Measurements from ENCODE around the gene ASXL3.

Gene ASXL3

GRCh38 chr18:33593261-33593660, 15.2 kb downstream of the ASXL3 start:
- Histone ChIP-seq H3K27ac (ENCODE audit: low read length) (no peak overlapping the region), H3K79me2 (ENCODE audit: insufficient read depth, low read length) (no peaks in the 10 kb centered on the region), H3K27me3 (ENCODE audit: insufficient read depth, low read length, poor library complexity) (no peaks in the 10 kb centered on the region), H3K4me2 (ENCODE audit: insufficient read depth, low read length) (no peak overlapping the region), H3K36me3 (ENCODE audit: insufficient read depth, low read length) (no peaks in the 10 kb centered on the region), H4K20me1 (ENCODE audit: insufficient read depth, low read length) (no peaks in the 10 kb centered on the region), H3K9me3 (ENCODE audit: insufficient read depth, low read length, severe bottlenecking) (no peaks in the 10 kb centered on the region), H3K9ac (ENCODE audit: low read depth, low read length) (no peak overlapping the region), H3K4me1 (ENCODE audit: insufficient read depth, low read length) (no peaks in the 10 kb centered on the region), H3K4me3 (ENCODE audit: low read depth in 1 of 2, low read length in 2 of 2) (no peak overlapping the region), H2AFZ (ENCODE audit: low read depth, low read length) (no peak overlapping the region)
- TF ChIP-seq CTCF (IDR thresholded peaks at IDR 0.05; ENCODE audit: borderline replicate concordance, extremely low read depth, low read length, poor library complexity, severe bottlenecking), result no peak
- no peak for TF ChIP-seq EZH2 (IDR thresholded peaks at IDR 0.05; ENCODE audit: borderline replicate concordance, low read depth, low read length, severe bottlenecking)
- no peak for DNase-seq
- ATAC-seq (ENCODE audit: insufficient read depth, low read depth), result no peak

DNA sequence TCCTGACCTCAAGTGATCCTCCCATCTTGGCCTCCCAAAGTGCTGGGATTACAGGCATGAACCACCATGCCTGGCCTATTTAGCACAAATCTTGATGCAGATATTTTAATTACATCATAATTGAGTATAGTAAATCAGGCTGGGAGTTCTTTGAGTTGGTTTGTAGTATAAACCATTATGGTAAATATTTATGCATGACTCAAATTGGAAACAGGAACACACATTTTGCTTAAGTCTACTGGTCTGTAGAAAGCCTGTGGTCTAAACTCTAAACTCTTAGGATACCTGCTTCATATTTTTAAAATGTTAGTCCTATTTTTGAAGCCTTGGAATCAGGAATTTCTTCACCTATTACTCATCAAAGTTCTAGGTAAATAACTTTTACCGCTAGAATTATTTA, 16.8 kb downstream of the ASXL3 start:
- no peak overlapping the region for H3K4me2 ChIP-seq (ENCODE audit: insufficient read depth, low read length)
- no peak for ATAC-seq (ENCODE audit: insufficient read depth, low read depth)
- H3K27ac ChIP-seq (ENCODE audit: low read length), result no peak overlapping the region
- no peak overlapping the region for H3K9ac ChIP-seq (ENCODE audit: low read depth, low read length)
- TF ChIP-seq EZH2 (IDR thresholded peaks at IDR 0.05; ENCODE audit: borderline replicate concordance, low read depth, low read length, severe bottlenecking), result no peak
- TF ChIP-seq CTCF (IDR thresholded peaks at IDR 0.05; ENCODE audit: borderline replicate concordance, extremely low read depth, low read length, poor library complexity, severe bottlenecking), result no peak
- H3K9me3 ChIP-seq (ENCODE audit: insufficient read depth, low read length, severe bottlenecking), result no peaks in the 10 kb centered on the region
- no peak overlapping the region for H3K4me3 ChIP-seq (ENCODE audit: low read depth in 1 of 2, low read length in 2 of 2)
- DNase-seq, result no peak
- no peaks in the 10 kb centered on the region for H3K79me2 ChIP-seq (ENCODE audit: insufficient read depth, low read length)
- no peak overlapping the region for H2AFZ ChIP-seq (ENCODE audit: low read depth, low read length)
- no peaks in the 10 kb centered on the region for H3K27me3 ChIP-seq (ENCODE audit: insufficient read depth, low read length, poor library complexity)
- H3K36me3 ChIP-seq (ENCODE audit: insufficient read depth, low read length), result no peaks in the 10 kb centered on the region
- H4K20me1 ChIP-seq (ENCODE audit: insufficient read depth, low read length), result no peaks in the 10 kb centered on the region
- no peaks in the 10 kb centered on the region for H3K4me1 ChIP-seq (ENCODE audit: insufficient read depth, low read length)

- Histone ChIP-seq H3K79me2 (ENCODE audit: insufficient read depth, low read length) (no peaks in the 10 kb centered on the region), H3K4me1 (ENCODE audit: insufficient read depth, low read length) (no peaks in the 10 kb centered on the region), H3K9ac (ENCODE audit: low read depth, low read length) (no peak overlapping the region), H3K27me3 (ENCODE audit: insufficient read depth, low read length, poor library complexity) (no peaks in the 10 kb centered on the region), H3K36me3 (ENCODE audit: insufficient read depth, low read length) (no peaks in the 10 kb centered on the region), H3K4me2 (ENCODE audit: insufficient read depth, low read length) (no peak overlapping the region), H3K4me3 (ENCODE audit: low read depth in 1 of 2, low read length in 2 of 2) (no peak overlapping the region), H4K20me1 (ENCODE audit: insufficient read depth, low read length) (no peaks in the 10 kb centered on the region), H3K9me3 (ENCODE audit: insufficient read depth, low read length, severe bottlenecking) (no peaks in the 10 kb centered on the region), H2AFZ (ENCODE audit: low read depth, low read length) (no peak overlapping the region), H3K27ac (ENCODE audit: low read length) (no peak overlapping the region)
- ATAC-seq (ENCODE audit: insufficient read depth, low read depth) (no peak), DNase-seq (no peak)
- TF ChIP-seq EZH2 (IDR thresholded peaks at IDR 0.05; ENCODE audit: borderline replicate concordance, low read depth, low read length, severe bottlenecking) (no peak), CTCF (IDR thresholded peaks at IDR 0.05; ENCODE audit: borderline replicate concordance, extremely low read depth, low read length, poor library complexity, severe bottlenecking) (no peak)
Measured at GRCh38 chr18:33596178-33596854, 18.3 kb downstream of the ASXL3 start.
